ENCODE results near the gene LTBP2. TPM values are rescaled to one million over a fixed set of nuclear protein-coding genes. Genes with fewer than 3 reads are reported as not detected.

LTBP2 gene
- polyA plus RNA-seq, 1 experiment: 41.1 TPM

GRCh38 chr14:74510959-74511409 is 101.1 kb downstream of the LTBP2 start:
- no peak for TF ChIP-seq CTCF (IDR thresholded peaks at IDR 0.05; ENCODE audit: insufficient read depth, low read depth, low read length)
- no peaks in the 10 kb centered on the region for H3K27me3 ChIP-seq (ENCODE audit: control insufficient read depth, insufficient read depth, low read length)
- no peak overlapping the region for H3K4me3 ChIP-seq (ENCODE audit: low read depth, low read length)
- CTCF ChIA-PET: interaction anchor here (0.8 to 2.4 kb wide), 4 partner anchors 9 to 98 kb away, joined by 3 to 11 read pairs (median 6); partner anchors contain the start of genes ISCA2 and NPC2
- no peak for DNase-seq (ENCODE audit: low read depth)
- peaks cover 9% of the 10 kb centered on the region for H3K36me3 ChIP-seq (ENCODE audit: control insufficient read depth, insufficient read depth, low read length)
- POLR2A ChIA-PET: no interaction called here

- ChIA-PET CTCF (interaction anchor here (0.8 to 2.4 kb wide), 4 partner anchors 8 to 99 kb away, joined by 3 to 11 read pairs (median 6); partner anchors contain the start of genes ISCA2 and NPC2), POLR2A (no interaction called here)
- H3K36me3 ChIP-seq (ENCODE audit: control insufficient read depth, insufficient read depth, low read length): peaks cover 6% of the 10 kb centered on the region; the same call in 1 of the 2 replicates
- no peak for TF ChIP-seq CTCF (IDR thresholded peaks at IDR 0.05; ENCODE audit: insufficient read depth, low read depth, low read length)
- H3K27me3 ChIP-seq (ENCODE audit: control insufficient read depth, insufficient read depth, low read length): no peaks in the 10 kb centered on the region
- DNase-seq (ENCODE audit: low read depth): no peak
- H3K4me3 ChIP-seq (ENCODE audit: low read depth, low read length): no peak overlapping the region
These were observed 101.7 kb downstream of the LTBP2 start for GRCh38 chr14:74510223-74510931.

GRCh38 chr14:74509587-74510222 is 102.3 kb downstream of the LTBP2 start:
- no peak for TF ChIP-seq CTCF (IDR thresholded peaks at IDR 0.05; ENCODE audit: insufficient read depth, low read depth, low read length)
- no peak overlapping the region for H3K4me3 ChIP-seq (ENCODE audit: low read depth, low read length)
- no peaks in the 10 kb centered on the region for H3K27me3 ChIP-seq (ENCODE audit: control insufficient read depth, insufficient read depth, low read length)
- POLR2A ChIA-PET: no interaction called here
- peaks cover 6% of the 10 kb centered on the region; the same call in 1 of the 2 replicates for H3K36me3 ChIP-seq (ENCODE audit: control insufficient read depth, insufficient read depth, low read length)
- DNase-seq (ENCODE audit: low read depth): no peak
- CTCF ChIA-PET: interaction anchor here (1.3 to 2.4 kb wide), 2 partner anchors 7 to 103 kb away, joined by 3 to 11 read pairs; partner anchors contain the start of gene LTBP2

GRCh38 chr14:74508844-74509428 is 103.1 kb downstream of the LTBP2 start:
- H3K4me3 ChIP-seq (ENCODE audit: low read depth, low read length): no peak overlapping the region
- no peak for DNase-seq (ENCODE audit: low read depth)
- H3K27me3 ChIP-seq (ENCODE audit: control insufficient read depth, insufficient read depth, low read length): no peaks in the 10 kb centered on the region
- peaks cover 6% of the 10 kb centered on the region for H3K36me3 ChIP-seq (ENCODE audit: control insufficient read depth, insufficient read depth, low read length)
- ChIA-PET CTCF (interaction anchor here (0.6 to 1.3 kb wide), 2 partner anchors 50 to 103 kb away, joined by 3 read pairs; partner anchors contain the start of gene LTBP2), POLR2A (no interaction called here)
- no peak for TF ChIP-seq CTCF (IDR thresholded peaks at IDR 0.05; ENCODE audit: insufficient read depth, low read depth, low read length)

GRCh38 chr14:74508292-74508731 is 103.7 kb downstream of the LTBP2 start:
- ChIA-PET POLR2A (no interaction called here), CTCF (interaction anchor here (0.6 to 1.3 kb wide), 4 partner anchors 13 to 104 kb away, joined by 3 read pairs; partner anchors contain the start of gene LTBP2)
- Histone ChIP-seq H3K27me3 (ENCODE audit: control insufficient read depth, insufficient read depth, low read length) (no peaks in the 10 kb centered on the region), H3K36me3 (ENCODE audit: control insufficient read depth, insufficient read depth, low read length) (peaks cover 6% of the 10 kb centered on the region), H3K4me3 (ENCODE audit: low read depth, low read length) (no peak overlapping the region)
- no peak for DNase-seq (ENCODE audit: low read depth)
- peak; percentile 43 for TF ChIP-seq CTCF (IDR thresholded peaks at IDR 0.05; ENCODE audit: insufficient read depth, low read depth, low read length)
